Lung (tissue), 12 donors: Measurements from ENCODE around the gene NBAS. TPM values are rescaled to one million over a fixed set of nuclear protein-coding genes. Genes with fewer than 3 reads are reported as not detected.

Source experiments
- ATAC-seq: fragments of 200-7000 bp; cut with Tn5 transposase; one replicate; pipeline ENCODE4 v1.9.1; 2020; ENCODE audit warnings: moderate number of reproducible peaks; ENCODE audit not compliant: insufficient read depth, low FRiP score
- DNase-seq, 3 donors: peaks; one replicate each; pipeline ENCODE4 v3.0.0-alpha.2; 2013 to 2017
- H3K27ac ChIP-seq, 2 donors: one replicate each; pipeline ENCODE4 v1.5.1; 2013; ENCODE audit warnings: mild to moderate bottlenecking in 2 of 2, moderate library complexity in 2 of 2, control low read depth in 1 of 2, inconsistent platforms in 1 of 2, low read depth in 1 of 2, low read length in 1 of 2
- H3K27me3 ChIP-seq, 3 donors: one replicate each; pipeline ENCODE4 v1.5.1; 2013; ENCODE audit warnings: low read length in 2 of 3; ENCODE audit not compliant: control insufficient read depth in 3 of 3, insufficient read depth in 3 of 3
- H3K36me3 ChIP-seq, 4 donors: one replicate each; pipeline ENCODE4 v1.5.1; 2013; ENCODE audit warnings: low read length in 4 of 4, mild to moderate bottlenecking in 1 of 4, moderate library complexity in 1 of 4; ENCODE audit not compliant: control insufficient read depth in 4 of 4, insufficient read depth in 4 of 4
- H3K4me1 ChIP-seq, 5 donors: one replicate each; pipeline ENCODE4 v1.5.1; 2013; ENCODE audit warnings: low read length in 5 of 5, mild to moderate bottlenecking in 2 of 5, moderate library complexity in 1 of 5; ENCODE audit not compliant: control insufficient read depth in 5 of 5, insufficient read depth in 5 of 5
- H3K4me3 ChIP-seq: one replicate; pipeline ENCODE4 v1.5.1; 2013; ENCODE audit warnings: mild to moderate bottlenecking, control low read depth, moderate library complexity
- H3K9ac ChIP-seq, 2 donors: one replicate each; pipeline ENCODE4 v1.5.1; 2013; ENCODE audit warnings: low read length in 2 of 2, control low read depth in 1 of 2; ENCODE audit not compliant: insufficient read depth in 1 of 2
- H3K9me3 ChIP-seq, 4 donors: one replicate each; pipeline ENCODE4 v1.5.1; 2013; ENCODE audit warnings: low read length in 3 of 4, mild to moderate bottlenecking in 1 of 4, moderate library complexity in 1 of 4; ENCODE audit not compliant: control insufficient read depth in 4 of 4, insufficient read depth in 3 of 4
- CTCF ChIP-seq: IDR thresholded peaks from 2 replicates; pipeline ENCODE4 v1.5.1; 2012; ENCODE audit warnings: mild to moderate bottlenecking; ENCODE audit errors: control extremely low read depth, extremely low read depth
- WGBS, 2 donors: extraction: QIAGEN DNeasy Blood & Tissue Kit; methylation state at CpG; one replicate each; pipeline ENCODE4 v1.1.7; 2013; 5-methylcytosine and 5-hydroxymethylcytosine counted together
- polyA plus RNA-seq, 2 donors: library from polyadenylated mRNA; stranded (reverse); fragments of 200-250 nt; gene quantifications; one replicate each; pipeline ENCODE4 v1.2.1, GENCODE V29; 2013
- total RNA-seq, 2 donors: library from RNA; depleted of rRNA in 1 of 2; stranded (reverse); fragments of >200 nt in 1 of 2; gene quantifications; one replicate each; pipeline ENCODE4 v1.2.1, GENCODE V29; 2014 to 2021
- donor health status: control.
- donor health status: control.
- donor health status: Bipolar disorder and iron deficiency.
- donor health status: healthy.
- donor health status: DM: yes; HTN: yes; CAD: no.

The NBAS gene
- total and polyA plus RNA-seq, 4 donors = 15.6 to 61.3 (median 35.4) TPM

GRCh38 chr2:15554525-15555218, 6.5 kb downstream of the NBAS start:
- WGBS, 2 donors = 95% methylated on average over 5 of the region's 5 CpGs
- Histone ChIP-seq H3K27me3 (no peaks in the 10 kb centered on the region), H3K4me3 (no peak overlapping the region), H3K27ac (no peak overlapping the region), H3K36me3 (peaks cover 0 to 16% (median 10%) of the 10 kb centered on the region in 4 donors), H3K9me3 (no peaks in the 10 kb centered on the region), H3K4me1 (peaks cover 0 to 14% (median 2%) of the 10 kb centered on the region in 5 donors), H3K9ac (no peak overlapping the region)
- no peak for DNase-seq
- no peak for ATAC-seq
- TF ChIP-seq CTCF = no peak

GRCh38 chr2:15553951-15554350, 7.2 kb downstream of the NBAS start:
- ATAC-seq (no peak), DNase-seq (no peak)
- Histone ChIP-seq H3K9me3 (no peaks in the 10 kb centered on the region), H3K4me3 (no peak overlapping the region), H3K27ac (no peak overlapping the region), H3K9ac (no peak overlapping the region), H3K27me3 (no peaks in the 10 kb centered on the region), H3K36me3 (peaks cover 0 to 16% (median 10%) of the 10 kb centered on the region in 4 donors), H3K4me1 (peaks cover 0 to 8% (median under 1%) of the 10 kb centered on the region in 5 donors)
- WGBS, 2 donors = 90 to 92% methylated on average over 3 of the region's 3 CpGs
- TF ChIP-seq CTCF = no peak

GRCh38 chr2:15553519-15553918, 7.6 kb downstream of the NBAS start:
- no peak overlapping the region for H3K9ac ChIP-seq
- TF ChIP-seq CTCF = no peak
- H3K27ac ChIP-seq = no peak overlapping the region
- H3K4me3 ChIP-seq = no peak overlapping the region
- DNase-seq = no peak
- H3K4me1 ChIP-seq = peaks cover 0 to 4% (median 0%) of the 10 kb centered on the region in 5 donors
- WGBS, 2 donors = 95 to 100% methylated on average over 1 of the region's 1 CpG
- no peak for ATAC-seq
- H3K36me3 ChIP-seq = peaks cover 2 to 16% (median 12%) of the 10 kb centered on the region in 4 donors
- H3K27me3 ChIP-seq = no peaks in the 10 kb centered on the region
- no peaks in the 10 kb centered on the region for H3K9me3 ChIP-seq

DNA sequence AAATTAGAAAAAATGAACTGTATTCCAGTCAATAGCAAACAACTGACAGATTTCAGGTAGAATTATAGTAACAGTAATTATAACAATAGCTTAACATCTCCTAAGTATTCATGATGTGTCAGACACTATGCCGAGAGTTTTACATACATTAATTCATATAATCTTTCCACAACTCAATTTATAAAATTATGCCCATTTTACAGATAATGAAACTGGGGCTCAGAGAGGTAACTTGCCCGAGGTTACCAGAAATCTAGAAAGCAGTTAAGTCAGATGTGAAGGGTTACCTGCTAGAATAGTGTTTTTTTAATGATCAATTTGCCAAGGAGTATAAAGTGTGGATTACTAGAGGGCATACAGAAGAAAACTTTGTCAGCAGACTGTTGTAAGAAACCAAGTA, 12.2 kb downstream of the NBAS start:
- TF ChIP-seq CTCF = no peak
- H3K27me3 ChIP-seq = no peaks in the 10 kb centered on the region
- no peak overlapping the region for H3K4me3 ChIP-seq
- WGBS, 2 donors = 94% methylated on average over 2 of the region's 2 CpGs
- H3K4me1 ChIP-seq = no peaks in the 10 kb centered on the region
- H3K9me3 ChIP-seq = no peaks in the 10 kb centered on the region
- ATAC-seq = no peak
- H3K9ac ChIP-seq = no peak overlapping the region
- DNase-seq = no peak
- no peak overlapping the region for H3K27ac ChIP-seq
- H3K36me3 ChIP-seq = peaks cover 7 to 14% (median 10%) of the 10 kb centered on the region in 4 donors
